AG04450 (cell line): ENCODE data around the gene TMEM125. TPM values are rescaled to one million over a fixed set of nuclear protein-coding genes. Genes with fewer than 3 reads are reported as not detected.

Experiments used
- CTCF ChIA-PET: fragments of 300-600, 350-600 bp; formaldehyde crosslinking; extraction: SDS; loops from one replicate; lab custom pipeline; 2022; ENCODE audit warnings: antibody characterized with exemption, inconsistent platforms; lab: Charles Lee
- POLR2A ChIA-PET: fragments of 350-600 bp; formaldehyde crosslinking; extraction: SDS; loops from one replicate; lab custom pipeline; 2021; ENCODE audit warnings: antibody characterized with exemption, inconsistent platforms; lab: Yijun Ruan, JAX
- DNase-seq: peaks from one replicate; pipeline ENCODE4 v3.0.0-alpha.2; 2011; ENCODE audit warnings: low read depth, low spot score
- H3K27ac ChIP-seq: one replicate; pipeline ENCODE4 v1.5.1; 2012; ENCODE audit warnings: low read depth, low read length, control low read depth
- H3K27me3 ChIP-seq: one replicate; pipeline ENCODE4 v1.6.0; 2012; ENCODE audit warnings: low read length; ENCODE audit not compliant: control insufficient read depth, insufficient read depth
- H3K4me3 ChIP-seq: 2 replicates; pipeline ENCODE4 v1.5.1; 2011; ENCODE audit warnings: mild to moderate bottlenecking, low read depth, low read length, control low read depth
- H3K9me3 ChIP-seq: 2 replicates; pipeline ENCODE4 v1.5.1; 2012; ENCODE audit warnings: low read length; ENCODE audit not compliant: control insufficient read depth, insufficient read depth
- polyA plus RNA-seq: library from polyadenylated mRNA; depleted of rRNA; stranded (reverse); fragments of >200 nt; gene quantifications from 2 replicates; pipeline ENCODE4 v1.2.3, GENCODE V29; 2011
- TF ChIP-seq, protein P1 (sequence below): IDR thresholded peaks from 2 replicates; pipeline ENCODE4 v1.5.1; 2011; ENCODE audit warnings: low read depth, low read length, control low read depth, inconsistent platforms

The TMEM125 gene
- polyA plus RNA-seq, 1 experiment, result not detected

GRCh38 chr1:43300378-43301094, 30.8 kb downstream of the TMEM125 start, which contains the start of gene TIE1:
TIE1 (plus strand) TSS chr1:43300982; CDS start chr1:43301072, 90 bp downstream.
- TF ChIP-seq, protein P1, sequence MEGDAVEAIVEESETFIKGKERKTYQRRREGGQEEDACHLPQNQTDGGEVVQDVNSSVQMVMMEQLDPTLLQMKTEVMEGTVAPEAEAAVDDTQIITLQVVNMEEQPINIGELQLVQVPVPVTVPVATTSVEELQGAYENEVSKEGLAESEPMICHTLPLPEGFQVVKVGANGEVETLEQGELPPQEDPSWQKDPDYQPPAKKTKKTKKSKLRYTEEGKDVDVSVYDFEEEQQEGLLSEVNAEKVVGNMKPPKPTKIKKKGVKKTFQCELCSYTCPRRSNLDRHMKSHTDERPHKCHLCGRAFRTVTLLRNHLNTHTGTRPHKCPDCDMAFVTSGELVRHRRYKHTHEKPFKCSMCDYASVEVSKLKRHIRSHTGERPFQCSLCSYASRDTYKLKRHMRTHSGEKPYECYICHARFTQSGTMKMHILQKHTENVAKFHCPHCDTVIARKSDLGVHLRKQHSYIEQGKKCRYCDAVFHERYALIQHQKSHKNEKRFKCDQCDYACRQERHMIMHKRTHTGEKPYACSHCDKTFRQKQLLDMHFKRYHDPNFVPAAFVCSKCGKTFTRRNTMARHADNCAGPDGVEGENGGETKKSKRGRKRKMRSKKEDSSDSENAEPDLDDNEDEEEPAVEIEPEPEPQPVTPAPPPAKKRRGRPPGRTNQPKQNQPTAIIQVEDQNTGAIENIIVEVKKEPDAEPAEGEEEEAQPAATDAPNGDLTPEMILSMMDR, result no peak
- Histone ChIP-seq H3K9me3 (no peaks in the 10 kb centered on the region), H3K27ac (no peak within 1 kb of the TSS), H3K4me3 (no peak within 1 kb of the TSS), H3K27me3 (peaks cover under 1% of the 10 kb centered on the region)
- ChIA-PET POLR2A (no interaction called here), CTCF (no interaction called here)
- DNase-seq, result no peak

DNA sequence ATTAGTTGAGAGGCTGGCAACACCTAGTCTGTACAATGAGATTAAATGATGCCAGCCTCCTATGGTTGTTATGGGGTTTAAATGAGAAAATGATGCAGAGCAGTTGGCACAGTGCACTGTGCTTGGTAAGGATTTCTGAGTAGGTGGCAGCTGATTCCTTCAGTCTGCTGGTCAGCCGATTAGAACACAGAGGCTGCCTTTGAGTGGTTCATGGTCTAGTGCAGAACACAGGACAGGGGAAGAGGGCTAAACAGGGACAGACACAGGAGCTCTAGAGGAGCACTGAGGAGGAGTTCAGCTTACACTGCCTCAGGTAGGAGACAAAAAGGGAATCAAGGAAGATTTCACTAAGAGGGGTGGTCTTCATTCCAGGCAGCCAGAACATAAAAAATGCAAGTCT, 32.4 kb downstream of the TMEM125 start:
- H3K27ac ChIP-seq, result no peak overlapping the region
- H3K27me3 ChIP-seq, result peaks cover 3% of the 10 kb centered on the region
- ChIA-PET POLR2A (no interaction called here), CTCF (interaction anchor here (0.6 kb wide), 1 partner anchor 349 kb away, joined by 3 read pairs; no protein-coding TSS in a partner anchor)
- TF ChIP-seq, protein P1, result no peak
- DNase-seq, result no peak
- H3K9me3 ChIP-seq, result no peaks in the 10 kb centered on the region
- no peak overlapping the region for H3K4me3 ChIP-seq

DNA sequence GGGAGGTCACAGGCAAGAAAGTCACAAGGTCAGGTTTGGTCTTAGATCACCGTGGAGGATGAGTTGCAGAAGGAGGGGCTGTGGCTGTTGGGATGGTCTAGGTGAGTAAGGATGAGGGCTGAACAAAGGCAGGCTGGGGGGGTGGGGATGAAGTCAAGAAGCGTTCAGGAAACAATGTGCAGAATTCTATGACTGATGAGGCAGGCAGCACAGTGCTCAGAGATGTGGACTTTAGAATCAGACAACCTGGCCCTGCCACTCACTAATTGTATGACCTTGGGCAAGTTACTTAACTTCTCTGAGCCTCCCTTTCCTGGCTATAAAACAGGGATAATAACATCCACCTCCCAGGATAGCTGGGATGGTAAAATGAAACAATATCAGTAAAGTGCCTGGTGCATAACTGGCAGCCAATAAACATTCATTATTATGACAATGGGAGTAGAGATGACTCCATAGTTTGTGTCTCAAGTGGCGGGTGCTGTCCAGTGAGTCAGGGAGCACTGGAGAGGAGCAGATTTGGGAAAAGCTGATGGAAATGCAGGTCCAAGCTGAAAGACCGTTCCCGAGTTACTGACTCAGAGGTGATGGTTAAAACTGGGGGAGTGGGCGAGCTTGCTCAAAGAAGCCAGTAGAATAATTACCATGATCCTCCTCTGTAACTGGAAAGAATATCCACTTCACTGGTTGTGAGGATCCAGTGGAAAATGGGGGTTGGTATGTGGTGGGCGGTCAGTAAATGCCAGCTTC, 33.1 kb downstream of the TMEM125 start:
- DNase-seq, result no peak
- ChIA-PET CTCF (no interaction called here), POLR2A (no interaction called here)
- Histone ChIP-seq H3K27me3 (peaks cover 3% of the 10 kb centered on the region), H3K27ac (peak overlapping the region; percentile 31), H3K9me3 (no peaks in the 10 kb centered on the region), H3K4me3 (no peak overlapping the region)
- TF ChIP-seq, protein P1, result no peak

DNA sequence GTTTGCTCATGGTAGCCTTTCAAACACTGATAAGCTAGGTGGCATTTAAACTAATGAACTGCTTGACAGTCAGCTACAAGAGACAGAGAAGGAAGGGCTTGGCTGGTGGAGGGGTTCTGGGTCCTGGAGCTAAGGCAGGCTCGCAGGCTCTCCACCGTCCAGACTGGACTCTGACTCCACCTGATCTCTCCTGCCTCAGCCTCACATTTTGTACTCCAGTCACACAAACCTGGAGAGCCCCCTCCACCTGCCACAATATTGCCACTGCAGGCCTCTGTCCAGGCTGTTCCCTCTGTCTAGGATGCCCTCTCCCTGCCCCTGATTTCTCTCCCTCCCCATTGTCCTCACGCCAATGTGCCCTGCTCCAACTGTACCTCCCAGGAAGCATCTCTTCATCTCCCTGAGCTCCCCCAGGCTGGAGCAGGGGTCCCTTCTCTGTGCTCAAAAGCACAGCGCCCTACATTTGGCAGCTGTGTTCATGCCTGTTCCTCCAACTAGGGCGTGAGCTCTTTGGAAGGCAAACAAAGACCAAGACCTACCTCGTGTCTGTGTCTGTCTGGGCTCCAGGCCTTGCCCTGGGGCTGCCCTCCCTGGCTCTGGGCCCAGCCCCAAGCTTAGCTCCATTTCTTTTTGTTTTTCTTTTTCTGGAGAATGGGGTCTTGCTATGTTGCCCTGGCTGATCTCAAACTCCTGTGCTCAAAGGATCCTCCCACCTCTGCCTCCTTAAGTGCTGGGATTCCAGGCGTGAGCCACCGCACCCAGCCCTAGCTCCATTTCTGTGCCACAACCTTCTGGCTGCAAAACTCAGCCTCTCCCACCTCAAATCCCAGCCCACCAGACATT, 33.9 kb downstream of the TMEM125 start:
- DNase-seq, result no peak
- Histone ChIP-seq H3K27me3 (peaks cover 3% of the 10 kb centered on the region), H3K9me3 (no peaks in the 10 kb centered on the region), H3K4me3 (no peak overlapping the region), H3K27ac (peak overlapping the region; percentile 31)
- ChIA-PET CTCF (no interaction called here), POLR2A (interaction anchor here (0.7 kb wide), 1 partner anchor 135 kb away, joined by 3 read pairs; no protein-coding TSS in a partner anchor)
- TF ChIP-seq, protein P1, result no peak
